ENCODE results near the gene NPIPA3.

DNA sequence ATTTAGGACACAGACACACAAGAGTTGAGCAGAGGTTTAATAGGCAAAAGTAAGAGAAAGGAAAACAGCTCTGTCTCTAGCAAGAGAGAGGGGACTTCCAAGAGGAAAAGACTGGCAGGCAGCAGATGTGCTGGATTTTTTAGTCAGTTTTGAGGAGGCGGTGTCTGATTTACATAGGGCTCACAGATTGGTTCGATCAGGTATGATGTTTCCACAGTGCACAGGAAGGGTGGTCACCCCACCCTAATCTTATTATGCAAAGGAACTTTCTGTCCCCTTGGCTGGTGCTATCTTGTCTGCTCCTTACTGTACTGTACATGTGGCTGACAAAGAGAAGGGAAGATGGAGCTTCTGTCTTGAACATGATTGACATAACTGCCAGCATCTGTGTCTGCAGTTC is 45.1 kb upstream of the NPIPA3 start:
- TF ChIP-seq, protein P1, sequence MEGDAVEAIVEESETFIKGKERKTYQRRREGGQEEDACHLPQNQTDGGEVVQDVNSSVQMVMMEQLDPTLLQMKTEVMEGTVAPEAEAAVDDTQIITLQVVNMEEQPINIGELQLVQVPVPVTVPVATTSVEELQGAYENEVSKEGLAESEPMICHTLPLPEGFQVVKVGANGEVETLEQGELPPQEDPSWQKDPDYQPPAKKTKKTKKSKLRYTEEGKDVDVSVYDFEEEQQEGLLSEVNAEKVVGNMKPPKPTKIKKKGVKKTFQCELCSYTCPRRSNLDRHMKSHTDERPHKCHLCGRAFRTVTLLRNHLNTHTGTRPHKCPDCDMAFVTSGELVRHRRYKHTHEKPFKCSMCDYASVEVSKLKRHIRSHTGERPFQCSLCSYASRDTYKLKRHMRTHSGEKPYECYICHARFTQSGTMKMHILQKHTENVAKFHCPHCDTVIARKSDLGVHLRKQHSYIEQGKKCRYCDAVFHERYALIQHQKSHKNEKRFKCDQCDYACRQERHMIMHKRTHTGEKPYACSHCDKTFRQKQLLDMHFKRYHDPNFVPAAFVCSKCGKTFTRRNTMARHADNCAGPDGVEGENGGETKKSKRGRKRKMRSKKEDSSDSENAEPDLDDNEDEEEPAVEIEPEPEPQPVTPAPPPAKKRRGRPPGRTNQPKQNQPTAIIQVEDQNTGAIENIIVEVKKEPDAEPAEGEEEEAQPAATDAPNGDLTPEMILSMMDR (IDR thresholded peaks at IDR 0.05), result no peak
- TF ChIP-seq POLR2AphosphoS5 (IDR thresholded peaks at IDR 0.05; ENCODE audit: low read depth, low read length) (no peak), SIN3A (IDR thresholded peaks at IDR 0.05; ENCODE audit: borderline replicate concordance, insufficient read depth, low read depth, low read length) (no peak), TCF7L2 (IDR thresholded peaks at IDR 0.05; ENCODE audit: low read depth, low read length) (no peak)
- TF ChIP-seq, protein P2, sequence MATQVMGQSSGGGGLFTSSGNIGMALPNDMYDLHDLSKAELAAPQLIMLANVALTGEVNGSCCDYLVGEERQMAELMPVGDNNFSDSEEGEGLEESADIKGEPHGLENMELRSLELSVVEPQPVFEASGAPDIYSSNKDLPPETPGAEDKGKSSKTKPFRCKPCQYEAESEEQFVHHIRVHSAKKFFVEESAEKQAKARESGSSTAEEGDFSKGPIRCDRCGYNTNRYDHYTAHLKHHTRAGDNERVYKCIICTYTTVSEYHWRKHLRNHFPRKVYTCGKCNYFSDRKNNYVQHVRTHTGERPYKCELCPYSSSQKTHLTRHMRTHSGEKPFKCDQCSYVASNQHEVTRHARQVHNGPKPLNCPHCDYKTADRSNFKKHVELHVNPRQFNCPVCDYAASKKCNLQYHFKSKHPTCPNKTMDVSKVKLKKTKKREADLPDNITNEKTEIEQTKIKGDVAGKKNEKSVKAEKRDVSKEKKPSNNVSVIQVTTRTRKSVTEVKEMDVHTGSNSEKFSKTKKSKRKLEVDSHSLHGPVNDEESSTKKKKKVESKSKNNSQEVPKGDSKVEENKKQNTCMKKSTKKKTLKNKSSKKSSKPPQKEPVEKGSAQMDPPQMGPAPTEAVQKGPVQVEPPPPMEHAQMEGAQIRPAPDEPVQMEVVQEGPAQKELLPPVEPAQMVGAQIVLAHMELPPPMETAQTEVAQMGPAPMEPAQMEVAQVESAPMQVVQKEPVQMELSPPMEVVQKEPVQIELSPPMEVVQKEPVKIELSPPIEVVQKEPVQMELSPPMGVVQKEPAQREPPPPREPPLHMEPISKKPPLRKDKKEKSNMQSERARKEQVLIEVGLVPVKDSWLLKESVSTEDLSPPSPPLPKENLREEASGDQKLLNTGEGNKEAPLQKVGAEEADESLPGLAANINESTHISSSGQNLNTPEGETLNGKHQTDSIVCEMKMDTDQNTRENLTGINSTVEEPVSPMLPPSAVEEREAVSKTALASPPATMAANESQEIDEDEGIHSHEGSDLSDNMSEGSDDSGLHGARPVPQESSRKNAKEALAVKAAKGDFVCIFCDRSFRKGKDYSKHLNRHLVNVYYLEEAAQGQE (IDR thresholded peaks at IDR 0.05; ENCODE audit: insufficient read depth in 1 of 2, low read depth in 2 of 2, low read length in 1 of 2), result no peak
